ENCODE data around the gene UTS2.

- TF ChIP-seq CTCF (IDR thresholded peaks at IDR 0.05; ENCODE audit: low read length) (no peak), EZH2 (IDR thresholded peaks at IDR 0.05; ENCODE audit: borderline replicate concordance, low read length) (no peak)
Measured at GRCh38 chr1:7890853-7891252, 38.0 kb upstream of the UTS2 start.

Measured in OCI-LY1 (cell line).